ENCODE measurements around the gene DNM3. TPM values are rescaled to one million over a fixed set of nuclear protein-coding genes. Genes with fewer than 3 reads are reported as not detected.

Gene DNM3
- total RNA-seq, 3 donors from 2014 or later (not counting 1 experiment from before 2014, with no cell fraction given), result 2.5 to 3.3 (median 2.8) TPM

GRCh38 chr1:172136925-172137324, 295.6 kb downstream of the DNM3 start:
- Histone ChIP-seq H3K27me3 (ENCODE audit: control insufficient read depth, insufficient read depth, low read length) (no peaks in the 10 kb centered on the region), H3K27ac (ENCODE audit: low read length) (no peak overlapping the region), H3K9me3 (ENCODE audit: control insufficient read depth, insufficient read depth, low read length) (no peaks in the 10 kb centered on the region), H3K4me1 (ENCODE audit: control insufficient read depth, insufficient read depth, low read length) (no peaks in the 10 kb centered on the region), H3K36me3 (ENCODE audit: control insufficient read depth, insufficient read depth, low read length) (no peaks in the 10 kb centered on the region), H3K4me3 (ENCODE audit: low read length) (no peak overlapping the region)
- no peak for DNase-seq
- TF ChIP-seq CTCF (IDR thresholded peaks at IDR 0.05), result no peak
- Mint-ChIP-seq H3K9me3 (no peaks in the 10 kb centered on the region), H3K27ac (no peak overlapping the region), H3K4me3 (no peak overlapping the region), H3K27me3 (ENCODE audit: low read depth in 2 of 2) (peaks cover 0 to 3% of the 10 kb centered on the region in 2 donors), H3K36me3 (no peaks in the 10 kb centered on the region), H3K4me1 (peaks cover 0 to 7% of the 10 kb centered on the region in 2 donors)
- 97% methylated on average over 5 of the region's 5 CpGs for WGBS (ENCODE audit: insufficient coverage)
- ATAC-seq, result no peak
- intact Hi-C loops (cut with micrococcal nuclease), result no loop called here

- Histone ChIP-seq H3K27ac (ENCODE audit: low read length) (no peak overlapping the region), H3K36me3 (ENCODE audit: control insufficient read depth, insufficient read depth, low read length) (no peaks in the 10 kb centered on the region), H3K4me3 (ENCODE audit: low read length) (no peak overlapping the region), H3K9me3 (ENCODE audit: control insufficient read depth, insufficient read depth, low read length) (no peaks in the 10 kb centered on the region), H3K4me1 (ENCODE audit: control insufficient read depth, insufficient read depth, low read length) (no peaks in the 10 kb centered on the region), H3K27me3 (ENCODE audit: control insufficient read depth, insufficient read depth, low read length) (no peaks in the 10 kb centered on the region)
- ATAC-seq, result no peak
- TF ChIP-seq CTCF (IDR thresholded peaks at IDR 0.05), result no peak
- Mint-ChIP-seq H3K4me1 (peaks cover 0 to 7% of the 10 kb centered on the region in 2 donors), H3K9me3 (no peaks in the 10 kb centered on the region), H3K36me3 (no peaks in the 10 kb centered on the region), H3K4me3 (no peak overlapping the region), H3K27ac (no peak overlapping the region), H3K27me3 (ENCODE audit: low read depth in 2 of 2) (peaks cover 0 to 3% of the 10 kb centered on the region in 2 donors)
- intact Hi-C loops (cut with micrococcal nuclease), result no loop called here
- DNase-seq, result no peak
- WGBS (ENCODE audit: insufficient coverage), result no CpG with 5 or more reads among the region's 3 CpGs
Measured at GRCh38 chr1:172137703-172138454, 296.6 kb downstream of the DNM3 start.

- Histone ChIP-seq H3K27ac (ENCODE audit: low read length) (no peak overlapping the region), H3K4me1 (ENCODE audit: control insufficient read depth, insufficient read depth, low read length) (no peaks in the 10 kb centered on the region), H3K27me3 (ENCODE audit: control insufficient read depth, insufficient read depth, low read length) (no peaks in the 10 kb centered on the region), H3K4me3 (ENCODE audit: low read length) (no peak overlapping the region), H3K9me3 (ENCODE audit: control insufficient read depth, insufficient read depth, low read length) (no peaks in the 10 kb centered on the region), H3K36me3 (ENCODE audit: control insufficient read depth, insufficient read depth, low read length) (no peaks in the 10 kb centered on the region)
- peaks cover 0 to 7% of the 10 kb centered on the region in 2 donors for H3K4me1 Mint-ChIP-seq
- intact Hi-C loops (cut with micrococcal nuclease), result no loop called here
- no peaks in the 10 kb centered on the region for H3K36me3 Mint-ChIP-seq
- no peak overlapping the region for H3K4me3 Mint-ChIP-seq
- H3K9me3 Mint-ChIP-seq, result no peaks in the 10 kb centered on the region
- no peak overlapping the region for H3K27ac Mint-ChIP-seq
- TF ChIP-seq CTCF (IDR thresholded peaks at IDR 0.05), result no peak
- DNase-seq (no peak), ATAC-seq (no peak)
- 88% methylated on average over 1 of the region's 2 CpGs for WGBS (ENCODE audit: insufficient coverage)
- H3K27me3 Mint-ChIP-seq (ENCODE audit: low read depth in 2 of 2), result no peaks in the 10 kb centered on the region
Measured at GRCh38 chr1:172138634-172139033, 297.3 kb downstream of the DNM3 start.

GRCh38 chr1:172139196-172139595, 297.9 kb downstream of the DNM3 start:
- peaks cover 0 to 7% of the 10 kb centered on the region in 2 donors for H3K4me1 Mint-ChIP-seq
- Histone ChIP-seq H3K4me1 (ENCODE audit: control insufficient read depth, insufficient read depth, low read length) (no peaks in the 10 kb centered on the region), H3K4me3 (ENCODE audit: low read length) (no peak overlapping the region), H3K9me3 (ENCODE audit: control insufficient read depth, insufficient read depth, low read length) (no peaks in the 10 kb centered on the region), H3K36me3 (ENCODE audit: control insufficient read depth, insufficient read depth, low read length) (no peaks in the 10 kb centered on the region), H3K27ac (ENCODE audit: low read length) (no peak overlapping the region), H3K27me3 (ENCODE audit: control insufficient read depth, insufficient read depth, low read length) (no peaks in the 10 kb centered on the region)
- no peaks in the 10 kb centered on the region for H3K9me3 Mint-ChIP-seq
- WGBS (ENCODE audit: insufficient coverage), result no CpG with 5 or more reads among the region's 1 CpG
- H3K36me3 Mint-ChIP-seq, result no peaks in the 10 kb centered on the region
- H3K4me3 Mint-ChIP-seq, result no peak overlapping the region
- no peak for TF ChIP-seq CTCF (IDR thresholded peaks at IDR 0.05)
- DNase-seq, result no peak
- H3K27me3 Mint-ChIP-seq (ENCODE audit: low read depth in 2 of 2), result no peaks in the 10 kb centered on the region
- H3K27ac Mint-ChIP-seq, result no peak overlapping the region
- intact Hi-C loops (cut with micrococcal nuclease), result no loop called here
- ATAC-seq, result no peak
